CD4-positive, alpha-beta T cell (primary cell): ENCODE measurements around the gene HSP90AB1. TPM values are rescaled to one million over a fixed set of nuclear protein-coding genes. Genes with fewer than 3 reads are reported as not detected.

Experiments used
- ATAC-seq: fragments of 200-7000 bp; cut with Tn5 transposase; one replicate; pipeline ENCODE4 v1.10.0; 2022; ENCODE audit warnings: mild to moderate bottlenecking; ENCODE audit not compliant: poor library complexity
- CTCF ChIA-PET: fragments of 350-600 bp; sonication (Branson Sonifier 250); formaldehyde crosslinking; loops from one replicate; lab custom pipeline; 2021; ENCODE audit warnings: antibody characterized with exemption, inconsistent platforms; lab: Charles Lee
- POLR2A ChIA-PET: fragments of 350-600 bp; sonication (Branson Sonifier 250); formaldehyde crosslinking; loops from one replicate; lab custom pipeline; 2021; ENCODE audit warnings: antibody characterized with exemption, inconsistent platforms; lab: Charles Lee
- DNase-seq, 14 experiments: peaks; one replicate each; pipeline ENCODE4 v3.0.0-alpha.2; 2013 to 2020; ENCODE audit warnings: mixed read lengths in 2 of 14
- H3K27ac ChIP-seq, 2 donors: one replicate each; pipeline versions ENCODE4 v1.5.1 to v1.7.0; 2013; ENCODE audit warnings: low read length in 2 of 2, low read depth in 1 of 2, mild to moderate bottlenecking in 1 of 2
- H3K27me3 ChIP-seq, 2 experiments: 1 replicate in 1 of 2; 2 replicates in 1 of 2; pipeline versions ENCODE4 v1.6.1 to v1.7.0; 2013; ENCODE audit warnings: low read length in 2 of 2, control low read depth in 1 of 2, mild to moderate bottlenecking in 1 of 2, moderate library complexity in 1 of 2; ENCODE audit not compliant: insufficient read depth in 2 of 2, control insufficient read depth in 1 of 2
- H3K36me3 ChIP-seq: one replicate; pipeline ENCODE4 v1.6.1; 2013; ENCODE audit warnings: low read length, control low read depth; ENCODE audit not compliant: insufficient read depth
- H3K4me1 ChIP-seq: one replicate; pipeline ENCODE4 v1.6.1; 2013; ENCODE audit warnings: low read length, control low read depth; ENCODE audit not compliant: insufficient read depth
- H3K4me3 ChIP-seq: one replicate; pipeline ENCODE4 v1.5.1; 2013; ENCODE audit warnings: mild to moderate bottlenecking, low read length, moderate library complexity
- H3K9me3 ChIP-seq, 2 experiments: 1 replicate in 1 of 2; 2 replicates in 1 of 2; pipeline versions ENCODE4 v1.6.1 to v1.7.0; 2013; ENCODE audit warnings: low read length in 2 of 2, mild to moderate bottlenecking in 2 of 2, control low read depth in 1 of 2, moderate library complexity in 1 of 2; ENCODE audit not compliant: control insufficient read depth in 1 of 2, insufficient read depth in 1 of 2
- H3K27ac Mint-ChIP-seq: one replicate; pipeline ENCODE4 v1.8.0; 2020; ENCODE audit warnings: mixed read lengths
- H3K27me3 Mint-ChIP-seq: one replicate; pipeline ENCODE4 v1.8.0; 2021; ENCODE audit warnings: mixed read lengths
- H3K36me3 Mint-ChIP-seq: one replicate; pipeline ENCODE4 v1.8.0; 2021; ENCODE audit warnings: low read depth, mixed read lengths
- H3K4me1 Mint-ChIP-seq: one replicate; pipeline ENCODE4 v1.8.0; 2021; ENCODE audit warnings: low read depth, mixed read lengths
- H3K4me3 Mint-ChIP-seq: one replicate; pipeline ENCODE4 v1.8.0; 2020; ENCODE audit warnings: mild to moderate bottlenecking, mixed read lengths
- H3K9me3 Mint-ChIP-seq: one replicate; pipeline ENCODE4 v1.8.0; 2020; ENCODE audit warnings: mixed read lengths
- CTCF ChIP-seq: fragments of 200-600 bp; IDR thresholded peaks from one replicate; pipeline ENCODE4 v1.8.0; 2022; ENCODE audit warnings: antibody characterized with exemption, mild to moderate bottlenecking
- intact Hi-C, 2 experiments: fragments of 100-400 bp; cut with DNase I in 1 of 2; cut with micrococcal nuclease in 1 of 2; formaldehyde crosslinking; loops; one replicate each; pipeline versions ENCODE4 v1.15.1 to v1.9.0; 2023 to 2025; cut with DNase I, micrococcal nuclease
- total RNA-seq, 174 experiments: library from RNA in 2 of 174; stranded (reverse) in 2 of 174; gene quantifications; one replicate each; pipeline ENCODE4 v1.2.3 and lab custom pipeline; 2021 to 2026

The HSP90AB1 gene
- total RNA-seq, 2 experiments from 2014 or later: 401 to 405 TPM

GRCh38 chr6:44264154-44265006 lies 17.5 kb downstream of the HSP90AB1 start:
- Histone ChIP-seq H3K4me1 (peaks cover 47% of the 10 kb centered on the region), H3K9me3 (no peaks in the 10 kb centered on the region), H3K27ac (peak overlapping the region; percentile 93), H3K36me3 (peaks cover 29% of the 10 kb centered on the region), H3K27me3 (peaks cover 8 to 13% of the 10 kb centered on the region in 2 experiments), H3K4me3 (peak overlapping the region; percentile 99)
- DNase-seq: peak in 7 of 14 experiments; percentile 21 to 77 (median 48)
- Mint-ChIP-seq H3K27ac (peak overlapping the region; percentile 84), H3K9me3 (no peaks in the 10 kb centered on the region), H3K36me3 (peaks cover 33% of the 10 kb centered on the region), H3K27me3 (peaks cover 14% of the 10 kb centered on the region), H3K4me3 (peak overlapping the region; percentile 97), H3K4me1 (peaks cover 55% of the 10 kb centered on the region)
- POLR2A ChIA-PET: interaction anchor here (1.0 to 2.0 kb wide), 7 partner anchors 8 to 123 kb away, joined by 3 to 35 read pairs (median 5); partner anchors contain the start of genes AARS2, CDC5L and HSP90AB1
- CTCF ChIA-PET: interaction anchor here (0.7 to 1.5 kb wide), 8 partner anchors 8 to 92 kb away, joined by 3 to 9 read pairs (median 4); partner anchors contain the start of genes AARS2, HSP90AB1 and SLC29A1
- peak; percentile 6 for ATAC-seq
- intact Hi-C loops: loop anchor here (1.0 to 10.0 kb wide), 8 partner anchors 8 to 1113 kb away; partner anchors contain the start of genes HSP90AB1 (in 2 of the 2), CDC5L (in 1 of the 2), POLH (in 1 of the 2) and SUPT3H (in 1 of the 2)
- no peak for TF ChIP-seq CTCF

GRCh38 chr6:44265007-44265721 lies 18.3 kb downstream of the HSP90AB1 start, which contains the start of gene NFKBIE:
Gene NFKBIE (minus strand): TSS chr6:44265551. CDS start chr6:44265346, 205 bp downstream.
- ChIA-PET POLR2A (interaction anchor here (1.0 to 2.0 kb wide), 6 partner anchors 9 to 48 kb away, joined by 4 to 35 read pairs (median 6); partner anchors contain the start of genes AARS2 and HSP90AB1), CTCF (interaction anchor here (0.7 to 1.5 kb wide), 8 partner anchors 9 to 92 kb away, joined by 3 to 9 read pairs (median 4); partner anchors contain the start of genes AARS2, HSP90AB1 and SLC29A1)
- intact Hi-C loops: loop anchor here (1.0 to 10.0 kb wide), 7 partner anchors 9 to 690 kb away; partner anchors contain the start of genes HSP90AB1 (in 2 of the 2), CDC5L (in 1 of the 2), POLH (in 1 of the 2) and XPO5 (in 1 of the 2)
- H3K36me3 ChIP-seq: peaks cover 22% of the 10 kb centered on the region
- DNase-seq (peak; percentile 87 to 97 (median 94)), ATAC-seq (peak; percentile 79)
- H3K9me3 ChIP-seq: no peaks in the 10 kb centered on the region
- peaks cover 16 to 21% of the 10 kb centered on the region in 2 experiments for H3K27me3 ChIP-seq
- Mint-ChIP-seq H3K4me3 (peak within 1 kb of the TSS; percentile 97), H3K9me3 (no peaks in the 10 kb centered on the region), H3K27me3 (peaks cover 22% of the 10 kb centered on the region), H3K27ac (peak within 1 kb of the TSS; percentile 84), H3K4me1 (peaks cover 62% of the 10 kb centered on the region), H3K36me3 (peaks cover 32% of the 10 kb centered on the region)
- H3K4me1 ChIP-seq: peaks cover 51% of the 10 kb centered on the region
- peak; percentile 67 for TF ChIP-seq CTCF
- H3K27ac ChIP-seq: peak within 1 kb of the TSS; percentile 93
- H3K4me3 ChIP-seq: peak within 1 kb of the TSS; percentile 99
